Measurements from ENCODE around the gene ARHGAP5. TPM values are rescaled to one million over a fixed set of nuclear protein-coding genes. Genes with fewer than 3 reads are reported as not detected.
A peak's percentile ranks its signal among the peaks of the same experiment; 100 is the strongest.
"Not testable (repeated sequence)": the region's sequence is repeated elsewhere in the genome, so short reads cannot be mapped to it uniquely, and the experiment has no call there.

ARHGAP5 gene
- total RNA-seq, 1 donor from 2014 or later = 167 TPM

GRCh38 chr14:32129124-32129523, 52.0 kb downstream of the ARHGAP5 start:
- Mint-ChIP-seq H3K27me3 (ENCODE audit: low read depth) (no peaks in the 10 kb centered on the region), H3K4me3 (no peak overlapping the region), H3K9me3 (peaks cover 34% of the 10 kb centered on the region), H3K27ac (peak overlapping the region; percentile 24), H3K36me3 (peaks cover 71% of the 10 kb centered on the region), H3K4me1 (peaks cover 7% of the 10 kb centered on the region)
- no peak for TF ChIP-seq CTCF (IDR thresholded peaks at IDR 0.05; ENCODE audit: unreplicated experiment)
- no peak for DNase-seq (ENCODE audit: low spot score in 2 of 2, unreplicated experiment in 2 of 2)

- peaks cover 56% of the 10 kb centered on the region for H3K36me3 Mint-ChIP-seq
- DNase-seq (ENCODE audit: low spot score in 2 of 2, unreplicated experiment in 2 of 2) = not testable (repeated sequence)
- H3K9me3 Mint-ChIP-seq = peaks cover 20% of the 10 kb centered on the region
Measured at GRCh38 chr14:32131689-32132088, 54.6 kb downstream of the ARHGAP5 start.

GRCh38 chr14:32134448-32135097, 57.5 kb downstream of the ARHGAP5 start:
- H3K27me3 Mint-ChIP-seq (ENCODE audit: low read depth) = no peaks in the 10 kb centered on the region
- peak overlapping the region; percentile 57 for H3K27ac Mint-ChIP-seq
- peaks cover 19% of the 10 kb centered on the region for H3K4me1 Mint-ChIP-seq
- H3K4me3 Mint-ChIP-seq = no peak overlapping the region
- no peak for DNase-seq (ENCODE audit: low spot score in 2 of 2, unreplicated experiment in 2 of 2)
- no peak for TF ChIP-seq CTCF (IDR thresholded peaks at IDR 0.05; ENCODE audit: unreplicated experiment)
- H3K36me3 Mint-ChIP-seq = peaks cover 59% of the 10 kb centered on the region
- H3K9me3 Mint-ChIP-seq = peaks cover 20% of the 10 kb centered on the region

More at GRCh38 chr14:32131689-32132088, 54.6 kb downstream of the ARHGAP5 start:
- not testable (repeated sequence) for H3K4me3 Mint-ChIP-seq; H3K27ac Mint-ChIP-seq; H3K27me3 Mint-ChIP-seq (ENCODE audit: low read depth)
- peaks cover 19% of the 10 kb centered on the region for H3K4me1 Mint-ChIP-seq

GRCh38 chr14:32136027-32136825, 59.1 kb downstream of the ARHGAP5 start:
- no peak for DNase-seq (ENCODE audit: low spot score in 2 of 2, unreplicated experiment in 2 of 2)
- H3K9me3 Mint-ChIP-seq = peaks cover 22% of the 10 kb centered on the region
- no peak overlapping the region for H3K4me3 Mint-ChIP-seq
- no peak overlapping the region for H3K27ac Mint-ChIP-seq
- peaks cover 60% of the 10 kb centered on the region for H3K36me3 Mint-ChIP-seq
- H3K27me3 Mint-ChIP-seq (ENCODE audit: low read depth) = no peaks in the 10 kb centered on the region
- no peak for TF ChIP-seq CTCF (IDR thresholded peaks at IDR 0.05; ENCODE audit: unreplicated experiment)
- H3K4me1 Mint-ChIP-seq = peaks cover 19% of the 10 kb centered on the region

GRCh38 chr14:32137313-32137712, 60.2 kb downstream of the ARHGAP5 start:
- H3K9me3 Mint-ChIP-seq = peaks cover 32% of the 10 kb centered on the region
- TF ChIP-seq CTCF (IDR thresholded peaks at IDR 0.05; ENCODE audit: unreplicated experiment) = no peak
- H3K4me1 Mint-ChIP-seq = peaks cover 19% of the 10 kb centered on the region
- no peaks in the 10 kb centered on the region for H3K27me3 Mint-ChIP-seq (ENCODE audit: low read depth)
- H3K36me3 Mint-ChIP-seq = peaks cover 61% of the 10 kb centered on the region
- H3K27ac Mint-ChIP-seq = no peak overlapping the region
- DNase-seq (ENCODE audit: low spot score in 2 of 2, unreplicated experiment in 2 of 2) = no peak
- no peak overlapping the region for H3K4me3 Mint-ChIP-seq

GRCh38 chr14:32137892-32138291, 60.8 kb downstream of the ARHGAP5 start:
- TF ChIP-seq CTCF (IDR thresholded peaks at IDR 0.05; ENCODE audit: unreplicated experiment) = no peak
- Mint-ChIP-seq H3K27me3 (ENCODE audit: low read depth) (no peaks in the 10 kb centered on the region), H3K4me1 (peaks cover 19% of the 10 kb centered on the region), H3K4me3 (no peak overlapping the region), H3K27ac (no peak overlapping the region), H3K36me3 (peaks cover 62% of the 10 kb centered on the region), H3K9me3 (peaks cover 32% of the 10 kb centered on the region)
- no peak for DNase-seq (ENCODE audit: low spot score in 2 of 2, unreplicated experiment in 2 of 2)

Measured in mesothelial cell of epicardium (in vitro differentiated cells).